K562 (cell line): ENCODE measurements around the gene SAMD4A.

Experiments used
- CTCF ChIP-seq, 3 experiments: IDR thresholded peaks in 2 of 3; conservative IDR thresholded peaks in 1 of 3; 2 replicates each; pipeline ENCODE4 v1.5.1; 2011 to 2012; ENCODE audit warnings: low read length in 3 of 3, mild to moderate bottlenecking in 3 of 3, control low read depth in 2 of 3, improper control_type of control experiment in 1 of 3, inconsistent platforms in 1 of 3, low read depth in 1 of 3, mixed read lengths in 1 of 3, moderate library complexity in 1 of 3; ENCODE audit not compliant: insufficient read depth in 2 of 3
- CUX1 ChIP-seq: fragments of 200-800 bp; sonication (Bioruptor generic); IDR thresholded peaks from 2 replicates; pipeline ENCODE4 v1.6.1; 2016; ENCODE audit warnings: missing genetic modification characterization, missing compliant biosample characterization
- EZH2 ChIP-seq: IDR thresholded peaks from 2 replicates; pipeline ENCODE4 v1.6.1; 2012; ENCODE audit warnings: low read depth, mild to moderate bottlenecking, inconsistent platforms, low read length, borderline replicate concordance
- MCM2 ChIP-seq: fragments of 450-650 bp; IDR thresholded peaks from 2 replicates; pipeline ENCODE4 v1.6.1; 2017; ENCODE audit warnings: low read depth, mild to moderate bottlenecking
- NELFE ChIP-seq: IDR thresholded peaks from 2 replicates; pipeline ENCODE4 v1.6.1; 2011; ENCODE audit warnings: mild to moderate bottlenecking; ENCODE audit not compliant: insufficient read depth, insufficient read length
- NONO ChIP-seq, 2 experiments: fragments of 200-400 bp in 1 of 2; fragments of 450-650 bp in 1 of 2; formaldehyde crosslinking in 1 of 2; IDR thresholded peaks; 2 replicates each; pipeline ENCODE4 v1.6.1; 2017; ENCODE audit warnings: low read depth in 2 of 2, mild to moderate bottlenecking in 2 of 2, moderate library complexity in 2 of 2, low read length in 1 of 2
- POLR2AphosphoS5 ChIP-seq: IDR thresholded peaks from 2 replicates; pipeline ENCODE4 v1.6.1; 2011; ENCODE audit warnings: mild to moderate bottlenecking, low read depth, low read length, moderate library complexity; ENCODE audit not compliant: control insufficient read depth, insufficient read depth
- SNAPC5 ChIP-seq: fragments of 250-450 bp; sonication (Bioruptor Pico); IDR thresholded peaks from 2 replicates; pipeline ENCODE4 v1.8.0; 2021; ENCODE audit warnings: moderate library complexity, mild to moderate bottlenecking, inconsistent platforms
- TRIM25 ChIP-seq: fragments of 450-650 bp; IDR thresholded peaks from 2 replicates; pipeline ENCODE4 v1.7.0; 2016; ENCODE audit warnings: borderline replicate concordance

GRCh38 chr14:54594537-54594936 lies 27.6 kb downstream of the SAMD4A start:
- TF ChIP-seq NONO (IDR thresholded peaks at IDR 0.05; ENCODE audit: low read depth in 2 of 2, low read length in 1 of 2) (no peak), CTCF (IDR thresholded peaks at IDR 0.05 in 2 of 3, conservative IDR thresholded peaks at IDR 0.05 in 1 of 3; ENCODE audit: insufficient read depth in 2 of 3, low read depth in 1 of 3, low read length in 3 of 3) (no peak), CUX1 (CRISPR knock-in tag) (no peak), MCM2 (no peak), NELFE (no peak), TRIM25 (no peak), POLR2AphosphoS5 (no peak), SNAPC5 (CRISPR knock-in tag) (no peak), EZH2 (no peak)
